Peyer's patch (tissue), 4 donors: ENCODE data around the gene MARS1.

Experiments
- POLR2A ChIP-seq, 2 donors: fragments of 450-650 bp; IDR thresholded peaks; one replicate each; pipeline ENCODE4 v1.5.1; 2017; ENCODE audit warnings: antibody characterized with exemption in 2 of 2, mild to moderate bottlenecking in 2 of 2, moderate library complexity in 2 of 2
- TF ChIP-seq, protein P1 (sequence below), 6 experiments: fragments of 450-650 bp in 4 of 6; fragments of 200-600 bp in 2 of 6; sonication (generic) in 1 of 6; IDR thresholded peaks; one replicate each; pipeline ENCODE4 v1.5.1; 2017 to 2019; ENCODE audit warnings: antibody characterized with exemption in 6 of 6, mild to moderate bottlenecking in 3 of 6, moderate library complexity in 1 of 6

DNA sequence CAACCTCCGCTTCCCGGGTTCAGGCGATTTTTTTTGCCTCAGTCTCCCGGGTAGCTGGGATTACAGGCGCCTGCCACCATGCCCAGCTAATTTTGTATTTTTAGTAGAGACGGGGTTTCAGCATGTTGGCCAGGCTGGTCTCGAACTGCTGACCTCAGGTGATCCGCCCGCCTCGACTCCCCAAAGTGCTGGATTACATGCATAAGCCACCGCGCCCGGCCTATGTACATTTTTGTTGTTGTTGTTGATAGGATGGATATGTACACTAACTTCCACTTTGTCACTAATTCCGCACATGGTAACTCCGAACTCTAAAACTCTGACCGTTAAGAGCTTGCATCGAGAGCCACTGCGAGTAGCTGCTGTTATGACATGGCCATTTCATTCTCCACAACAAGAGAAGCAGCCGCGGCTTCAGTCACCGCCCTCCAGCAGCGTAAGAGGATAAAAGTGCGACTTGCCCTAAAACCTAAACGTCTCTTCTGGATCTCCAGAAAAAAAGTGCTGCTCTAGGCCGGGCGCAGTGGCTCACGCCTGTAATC, 742 bp upstream of the MARS1 start:
- TF ChIP-seq, protein P1, sequence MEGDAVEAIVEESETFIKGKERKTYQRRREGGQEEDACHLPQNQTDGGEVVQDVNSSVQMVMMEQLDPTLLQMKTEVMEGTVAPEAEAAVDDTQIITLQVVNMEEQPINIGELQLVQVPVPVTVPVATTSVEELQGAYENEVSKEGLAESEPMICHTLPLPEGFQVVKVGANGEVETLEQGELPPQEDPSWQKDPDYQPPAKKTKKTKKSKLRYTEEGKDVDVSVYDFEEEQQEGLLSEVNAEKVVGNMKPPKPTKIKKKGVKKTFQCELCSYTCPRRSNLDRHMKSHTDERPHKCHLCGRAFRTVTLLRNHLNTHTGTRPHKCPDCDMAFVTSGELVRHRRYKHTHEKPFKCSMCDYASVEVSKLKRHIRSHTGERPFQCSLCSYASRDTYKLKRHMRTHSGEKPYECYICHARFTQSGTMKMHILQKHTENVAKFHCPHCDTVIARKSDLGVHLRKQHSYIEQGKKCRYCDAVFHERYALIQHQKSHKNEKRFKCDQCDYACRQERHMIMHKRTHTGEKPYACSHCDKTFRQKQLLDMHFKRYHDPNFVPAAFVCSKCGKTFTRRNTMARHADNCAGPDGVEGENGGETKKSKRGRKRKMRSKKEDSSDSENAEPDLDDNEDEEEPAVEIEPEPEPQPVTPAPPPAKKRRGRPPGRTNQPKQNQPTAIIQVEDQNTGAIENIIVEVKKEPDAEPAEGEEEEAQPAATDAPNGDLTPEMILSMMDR (IDR thresholded peaks at IDR 0.05), result no peak
- TF ChIP-seq POLR2A (IDR thresholded peaks at IDR 0.05), result no peak
